ENCODE measurements around the gene PROZ.
A peak's percentile ranks its signal among the peaks of the same experiment; 100 is the strongest.
"Not testable (repeated sequence)": the region's sequence is repeated elsewhere in the genome, so short reads cannot be mapped to it uniquely, and the experiment has no call there.

Gene PROZ

DNA sequence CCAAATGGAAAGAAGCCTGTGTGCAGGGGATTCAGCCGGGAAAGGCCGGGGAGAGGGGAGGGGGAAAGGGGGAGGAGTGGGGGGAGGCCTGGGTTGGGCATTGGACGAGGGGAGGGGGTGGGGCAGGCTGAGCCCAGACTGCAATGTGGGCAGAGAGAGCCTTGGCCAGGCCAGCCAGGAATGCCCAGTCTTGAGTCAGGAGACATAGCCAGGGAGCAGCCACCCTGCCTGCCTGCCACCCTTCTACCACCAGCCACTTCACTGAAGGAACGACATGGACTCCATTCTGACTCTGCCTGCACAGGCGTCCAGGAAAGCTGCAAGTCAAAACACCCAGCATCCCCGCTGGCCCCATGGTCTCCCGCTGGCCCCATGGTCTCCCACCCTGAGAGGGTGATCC, 498 bp downstream of the PROZ start:
- no peak for DNase-seq

DNA sequence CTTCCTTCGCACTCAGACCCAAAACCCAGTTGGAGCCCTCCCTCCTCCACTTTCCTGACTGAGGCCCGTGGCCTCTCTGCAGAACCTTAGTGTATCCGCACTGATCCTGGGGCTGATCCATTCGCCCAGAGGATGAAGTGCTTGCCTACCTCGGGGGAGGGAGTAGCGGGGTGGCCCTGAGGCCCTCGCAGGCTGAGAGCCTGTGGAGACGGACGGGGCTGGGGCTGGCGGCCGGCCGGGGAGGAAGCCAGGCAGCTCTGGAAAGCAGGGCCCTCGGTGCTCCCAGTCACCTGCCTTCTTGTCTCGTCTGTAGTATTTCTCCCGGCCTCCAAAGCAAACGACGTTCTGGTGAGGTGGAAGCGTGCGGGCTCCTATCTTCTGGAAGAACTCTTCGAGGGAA, 1.3 kb downstream of the PROZ start:
- no peak for DNase-seq

- DNase-seq: no peak
Measured at GRCh38 chr13:113160983-113161382, 2.5 kb downstream of the PROZ start.

- peak; percentile 10 for DNase-seq
Measured at GRCh38 chr13:113161433-113161832, 3.0 kb downstream of the PROZ start.

- not testable (repeated sequence) for DNase-seq
Measured at GRCh38 chr13:113161975-113162374, 3.5 kb downstream of the PROZ start.

GRCh38 chr13:113162783-113163685, 4.6 kb downstream of the PROZ start:
- peak; percentile 48 for DNase-seq

GRCh38 chr13:113164492-113164891, 6.0 kb downstream of the PROZ start:
- no peak for DNase-seq

GRCh38 chr13:113166266-113166665, 7.8 kb downstream of the PROZ start:
- no peak for DNase-seq

GRCh38 chr13:113166681-113167080, 8.2 kb downstream of the PROZ start:
- DNase-seq: no peak

- no peak for DNase-seq
Measured at GRCh38 chr13:113167155-113167554, 8.7 kb downstream of the PROZ start.

GRCh38 chr13:113167575-113167974, 9.1 kb downstream of the PROZ start:
- DNase-seq: no peak

- no peak for DNase-seq
Measured at GRCh38 chr13:113168211-113168610, 9.8 kb downstream of the PROZ start.

- no peak for DNase-seq
Measured at GRCh38 chr13:113169277-113170272, 11.1 kb downstream of the PROZ start.

DNA sequence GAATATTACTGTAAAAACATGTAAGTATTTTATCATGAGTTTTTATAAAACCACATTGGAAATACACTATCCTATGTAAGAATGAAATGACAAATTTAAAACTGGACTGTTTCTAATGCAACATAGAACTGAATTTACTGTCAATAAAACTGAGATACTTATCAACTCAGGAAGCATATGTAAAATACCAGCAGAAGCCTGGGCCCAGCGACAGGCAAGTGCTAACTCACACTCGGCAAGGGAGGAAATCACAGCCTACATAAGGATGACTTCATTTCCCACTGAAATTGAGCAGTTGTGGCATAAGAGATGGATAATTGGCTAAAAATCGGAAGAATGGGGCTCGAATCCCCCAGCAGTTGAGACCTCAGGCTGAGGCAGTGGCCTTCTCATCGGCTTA, 12.1 kb downstream of the PROZ start:
- no peak for DNase-seq

DNA sequence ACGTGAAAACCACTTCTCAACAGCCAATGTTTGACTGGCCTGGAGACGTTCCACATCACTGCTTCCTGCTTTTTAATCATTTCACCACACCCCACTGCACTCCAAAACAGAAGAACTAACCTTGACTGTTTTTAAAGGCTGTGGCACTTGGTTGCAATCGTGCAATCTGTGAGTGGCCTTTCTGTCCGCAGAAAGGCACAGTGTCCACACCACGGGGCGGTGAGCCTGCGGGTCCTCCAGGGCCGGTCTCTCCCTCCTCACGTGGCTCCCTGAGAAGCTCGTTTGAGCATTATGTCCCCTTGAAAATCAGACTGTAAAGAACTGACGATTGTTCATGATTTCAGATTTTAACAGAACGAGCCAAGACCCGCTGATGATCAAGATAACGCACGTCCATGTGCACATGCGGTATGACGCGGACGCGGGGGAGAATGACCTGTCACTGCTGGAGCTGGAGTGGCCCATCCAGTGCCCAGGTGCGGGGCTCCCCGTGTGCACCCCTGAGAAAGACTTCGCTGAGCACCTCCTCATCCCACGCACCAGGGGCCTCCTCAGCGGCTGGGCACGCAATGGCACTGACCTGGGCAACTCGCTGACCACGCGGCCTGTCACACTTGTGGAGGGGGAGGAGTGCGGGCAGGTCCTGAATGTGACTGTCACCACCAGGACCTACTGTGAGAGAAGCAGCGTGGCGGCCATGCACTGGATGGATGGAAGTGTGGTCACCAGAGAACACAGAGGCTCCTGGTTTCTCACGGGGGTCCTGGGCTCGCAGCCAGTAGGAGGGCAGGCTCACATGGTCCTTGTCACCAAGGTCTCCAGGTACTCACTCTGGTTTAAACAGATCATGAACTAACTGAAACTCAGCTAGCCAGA, 13.0 kb downstream of the PROZ start:
- DNase-seq: no peak

DNA sequence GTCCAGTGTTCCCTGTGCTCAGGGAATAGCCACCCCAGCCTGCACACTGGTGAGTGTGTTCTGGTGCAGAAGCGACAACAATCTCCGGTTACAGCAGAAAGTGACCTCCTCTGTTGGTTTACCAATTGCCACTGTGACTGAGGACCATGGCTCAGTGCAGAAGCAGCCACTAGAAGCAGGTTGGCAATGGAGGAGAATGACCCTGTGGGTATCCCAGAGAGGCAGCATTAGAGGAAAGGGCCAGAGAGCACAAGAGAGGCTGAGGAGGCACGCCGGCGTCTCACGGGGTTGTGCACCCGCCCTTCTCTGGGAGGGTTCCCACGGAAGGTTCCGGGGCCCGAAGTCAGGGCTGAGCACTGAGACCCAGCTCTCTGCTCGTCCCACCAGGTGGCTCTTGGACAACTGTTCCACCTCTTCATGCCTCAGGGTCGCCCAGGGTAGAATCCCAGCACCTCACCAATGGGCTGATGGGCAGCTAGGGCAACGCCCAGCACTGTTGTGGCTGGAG, 14.0 kb downstream of the PROZ start:
- no peak for DNase-seq

DNA sequence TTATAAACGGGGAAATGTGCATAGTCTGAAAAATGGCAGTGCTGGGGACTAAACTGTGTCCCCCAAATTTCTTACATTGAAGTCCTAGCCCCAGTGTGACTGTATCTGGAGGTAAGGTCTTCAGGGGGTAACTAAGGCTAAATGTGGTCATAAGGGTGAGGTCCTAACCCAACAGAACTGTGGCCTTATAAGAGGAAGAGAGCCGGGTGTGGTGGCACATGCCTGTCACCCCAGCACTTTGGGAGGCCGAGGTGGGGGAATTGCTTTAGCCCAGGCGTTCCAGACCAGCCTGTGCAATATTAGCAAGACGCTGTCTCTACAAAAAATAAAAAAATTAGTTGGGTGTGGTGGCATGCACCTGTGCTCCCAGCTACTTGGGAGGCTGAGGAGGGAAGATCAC, 17.8 kb downstream of the PROZ start:
- DNase-seq: no peak

DNA sequence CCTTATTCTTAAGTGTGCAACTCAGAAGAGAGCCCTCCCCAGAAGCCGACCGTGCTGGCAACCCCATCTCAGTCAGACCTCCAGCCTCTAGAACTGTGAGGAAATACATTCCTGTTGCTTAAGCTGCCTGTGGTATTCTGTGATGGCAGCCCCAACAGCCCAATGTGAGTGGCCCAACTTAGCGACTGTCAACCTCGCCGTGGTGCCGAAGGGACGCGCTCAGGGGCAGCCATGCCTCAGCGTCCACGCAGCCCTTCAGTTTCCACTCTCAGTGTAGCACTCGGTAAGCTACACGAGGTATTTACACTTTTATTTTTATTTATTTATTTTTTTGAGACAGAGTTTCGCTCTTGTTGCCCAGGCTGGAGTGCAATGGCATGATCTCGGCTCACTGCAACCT, 18.4 kb downstream of the PROZ start:
- DNase-seq: no peak

- DNase-seq: no peak
Measured at GRCh38 chr13:113178070-113178895, 19.8 kb downstream of the PROZ start.

- DNase-seq: no peak
Measured at GRCh38 chr13:113178896-113179167, 20.4 kb downstream of the PROZ start.

DNA sequence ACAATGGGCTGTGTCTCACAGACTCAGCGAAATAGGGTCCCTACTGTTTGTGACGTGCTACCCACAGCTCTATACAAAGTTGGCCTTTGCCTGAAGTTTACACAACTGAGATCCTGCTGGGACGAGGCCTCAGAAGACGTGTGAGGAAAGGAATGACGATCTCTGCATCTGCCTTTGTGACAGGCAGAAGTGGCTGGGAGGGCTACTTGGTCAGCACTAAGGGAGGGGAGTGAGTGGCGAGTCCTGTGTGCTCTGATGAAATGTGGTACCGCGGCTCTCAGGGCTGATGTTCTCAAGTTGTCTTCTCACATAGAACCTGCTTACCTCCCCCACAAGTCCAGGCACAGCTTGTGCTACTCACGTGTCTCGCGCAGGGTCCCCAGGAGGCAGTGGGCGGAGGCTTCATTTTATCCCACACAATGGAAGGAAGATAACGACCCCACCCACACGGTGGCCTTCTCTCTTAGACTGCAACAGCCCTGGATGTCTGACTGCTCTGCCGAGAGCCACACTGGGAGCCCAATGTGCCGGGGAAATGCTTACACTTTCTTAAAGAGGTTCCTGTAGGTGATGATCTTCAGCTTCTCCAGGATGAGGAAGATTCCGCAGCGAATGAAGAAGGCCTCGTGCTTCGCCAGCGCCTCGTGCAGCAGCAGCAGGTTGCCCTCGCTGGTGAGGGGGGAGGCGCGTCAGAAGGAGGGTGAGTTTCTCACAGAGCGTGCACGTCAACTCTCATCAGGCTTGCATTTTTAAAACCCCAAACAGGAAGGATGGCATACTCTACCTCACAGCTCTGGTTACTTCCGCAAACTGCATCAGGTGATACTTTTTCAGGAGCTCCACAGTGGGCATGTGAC, 21.2 kb downstream of the PROZ start:
- no peak for DNase-seq
